GM10266 (cell line): ENCODE measurements around the gene PDILT.

Source experiments
- DNase-seq: peaks from one replicate; pipeline ENCODE4 v3.0.0; 2012; ENCODE audit errors: extremely low spot score
- TF ChIP-seq, protein P1 (sequence below): IDR thresholded peaks from 2 replicates; pipeline ENCODE4 v1.5.1; 2012; ENCODE audit warnings: mild to moderate bottlenecking, low read depth; ENCODE audit not compliant: control insufficient read depth, insufficient read depth; ENCODE audit errors: missing control alignments

Gene PDILT

DNA sequence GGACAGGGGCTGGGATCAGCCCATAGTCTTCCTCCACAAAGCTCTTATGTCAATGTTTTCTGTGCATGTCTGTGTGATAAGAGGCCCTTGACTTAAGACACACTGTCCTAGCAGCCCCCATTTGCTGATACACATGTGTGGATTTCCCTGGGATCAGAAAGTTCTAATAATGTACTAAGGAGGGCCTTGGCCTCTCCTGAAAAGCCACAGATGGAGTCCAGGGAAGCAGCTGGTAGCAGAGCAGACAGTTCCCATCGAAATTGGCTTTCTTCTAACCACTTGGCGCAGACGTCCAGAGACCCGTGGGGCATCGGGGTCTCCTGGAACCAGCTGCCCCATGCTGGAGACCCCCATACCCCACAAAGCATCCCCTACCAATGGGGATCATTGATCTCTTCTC lies 72.9 kb downstream of the PDILT start:
- DNase-seq: no peak
- TF ChIP-seq, protein P1, sequence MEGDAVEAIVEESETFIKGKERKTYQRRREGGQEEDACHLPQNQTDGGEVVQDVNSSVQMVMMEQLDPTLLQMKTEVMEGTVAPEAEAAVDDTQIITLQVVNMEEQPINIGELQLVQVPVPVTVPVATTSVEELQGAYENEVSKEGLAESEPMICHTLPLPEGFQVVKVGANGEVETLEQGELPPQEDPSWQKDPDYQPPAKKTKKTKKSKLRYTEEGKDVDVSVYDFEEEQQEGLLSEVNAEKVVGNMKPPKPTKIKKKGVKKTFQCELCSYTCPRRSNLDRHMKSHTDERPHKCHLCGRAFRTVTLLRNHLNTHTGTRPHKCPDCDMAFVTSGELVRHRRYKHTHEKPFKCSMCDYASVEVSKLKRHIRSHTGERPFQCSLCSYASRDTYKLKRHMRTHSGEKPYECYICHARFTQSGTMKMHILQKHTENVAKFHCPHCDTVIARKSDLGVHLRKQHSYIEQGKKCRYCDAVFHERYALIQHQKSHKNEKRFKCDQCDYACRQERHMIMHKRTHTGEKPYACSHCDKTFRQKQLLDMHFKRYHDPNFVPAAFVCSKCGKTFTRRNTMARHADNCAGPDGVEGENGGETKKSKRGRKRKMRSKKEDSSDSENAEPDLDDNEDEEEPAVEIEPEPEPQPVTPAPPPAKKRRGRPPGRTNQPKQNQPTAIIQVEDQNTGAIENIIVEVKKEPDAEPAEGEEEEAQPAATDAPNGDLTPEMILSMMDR: no peak

DNA sequence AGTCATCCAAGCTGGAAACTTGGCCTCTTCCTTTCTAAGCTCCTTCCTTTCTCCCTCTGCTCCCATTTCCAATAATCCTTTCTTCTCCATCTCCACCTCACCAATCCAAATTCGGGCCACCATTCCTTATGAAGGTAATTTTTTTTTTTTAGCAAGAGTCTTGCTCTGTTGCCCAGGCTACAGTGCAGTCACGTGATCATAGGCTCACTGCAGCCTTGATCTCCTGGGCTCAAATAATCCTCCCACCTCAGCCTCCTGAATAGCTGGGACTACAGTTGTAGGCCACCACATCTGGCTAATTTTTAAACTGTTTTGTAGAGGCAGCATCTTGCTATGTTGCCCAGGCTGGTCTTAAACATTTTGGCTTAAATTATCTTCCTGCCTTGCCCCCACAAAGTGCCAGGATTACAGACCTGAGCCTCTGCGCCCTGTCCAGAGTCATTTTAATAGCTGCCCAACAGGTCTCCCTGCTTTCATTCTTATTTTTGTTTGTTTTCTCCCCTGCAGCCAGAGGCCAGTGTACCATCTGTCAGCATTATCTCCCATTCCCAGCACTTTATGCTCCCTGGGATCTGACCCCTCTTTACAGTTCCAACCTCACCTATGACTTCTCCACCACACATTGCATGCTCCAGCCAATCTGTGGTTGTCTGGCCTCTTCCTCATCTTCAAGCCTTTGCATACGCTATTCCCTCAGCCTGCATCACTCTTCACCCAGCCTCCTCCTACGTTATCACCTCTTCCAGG lies 75.0 kb downstream of the PDILT start:
- no peak for DNase-seq
- TF ChIP-seq, protein P1: no peak

DNA sequence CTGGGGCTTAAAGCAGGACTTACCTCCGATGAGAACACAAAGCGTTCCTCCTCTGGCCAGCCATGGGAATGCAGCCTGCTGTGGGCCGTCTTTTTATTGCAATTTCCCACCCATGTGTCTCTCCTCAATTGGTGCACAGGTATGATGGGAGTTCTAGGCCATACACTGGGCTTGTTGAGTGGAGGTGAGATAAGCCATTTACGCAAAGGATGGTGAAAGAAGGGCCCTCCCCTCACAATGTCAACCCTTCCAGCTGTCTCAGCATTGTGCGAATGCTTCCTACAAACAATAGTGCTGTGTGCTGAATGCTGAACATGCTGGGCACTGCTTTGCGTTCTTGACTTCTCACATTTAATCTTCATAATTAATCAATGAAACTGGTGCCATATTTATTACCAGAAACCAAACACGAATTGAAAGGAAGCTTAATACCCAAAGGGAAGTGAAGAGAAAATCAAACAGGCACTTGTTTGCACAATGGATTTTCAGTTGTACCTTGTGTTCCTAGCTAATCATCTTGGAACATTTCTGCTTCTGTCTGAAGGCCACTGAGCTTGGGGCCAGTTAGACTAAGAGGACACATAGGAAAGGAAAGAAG lies 77.0 kb downstream of the PDILT start, which contains the start of gene GP2:
Gene GP2, minus strand, starts transcription at position 70 of the 598 bp plus-strand sequence. CDS start 1,082 bp downstream, outside the sequence.
- TF ChIP-seq, protein P1: no peak
- no peak for DNase-seq

DNA sequence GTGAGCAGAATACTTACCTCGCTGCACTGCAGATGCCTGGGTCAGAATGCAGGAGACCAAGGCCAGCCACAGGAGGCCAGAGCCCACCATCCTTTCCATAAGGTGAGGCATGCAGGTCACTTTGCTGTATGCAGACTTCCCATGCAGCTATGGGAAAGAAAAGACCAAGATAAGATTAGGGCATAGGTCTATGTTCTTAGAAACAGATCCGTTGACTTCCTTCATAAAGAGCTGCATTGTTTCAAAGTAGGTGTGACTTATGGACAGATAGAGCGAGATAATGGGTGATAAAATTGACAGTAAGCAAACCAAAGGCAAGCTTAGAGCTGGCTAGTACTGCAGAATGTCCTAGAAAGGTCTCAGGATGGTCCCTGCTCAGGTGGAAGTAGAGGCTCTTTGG lies 78.2 kb downstream of the PDILT start:
- TF ChIP-seq, protein P1: no peak
- DNase-seq: no peak

DNA sequence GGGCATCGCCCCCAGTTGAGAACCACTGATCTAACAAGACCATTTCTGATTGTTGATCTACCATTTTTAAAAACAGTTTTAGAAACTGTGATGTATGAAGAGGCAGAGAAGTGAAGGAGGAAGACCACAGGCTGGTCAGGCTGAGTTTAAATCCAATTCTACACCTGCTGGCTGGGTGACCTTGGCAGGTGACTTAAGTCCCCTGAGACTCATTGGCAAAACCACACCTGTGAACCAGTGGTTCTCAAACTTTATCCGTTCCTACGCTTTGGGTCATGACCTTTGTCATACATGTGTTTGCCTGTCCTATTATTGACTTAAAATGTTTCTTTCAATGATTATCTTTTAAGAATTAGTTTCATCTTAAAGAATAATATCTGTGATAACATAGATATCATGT lies 79.5 kb downstream of the PDILT start:
- TF ChIP-seq, protein P1: no peak
- DNase-seq: no peak

DNA sequence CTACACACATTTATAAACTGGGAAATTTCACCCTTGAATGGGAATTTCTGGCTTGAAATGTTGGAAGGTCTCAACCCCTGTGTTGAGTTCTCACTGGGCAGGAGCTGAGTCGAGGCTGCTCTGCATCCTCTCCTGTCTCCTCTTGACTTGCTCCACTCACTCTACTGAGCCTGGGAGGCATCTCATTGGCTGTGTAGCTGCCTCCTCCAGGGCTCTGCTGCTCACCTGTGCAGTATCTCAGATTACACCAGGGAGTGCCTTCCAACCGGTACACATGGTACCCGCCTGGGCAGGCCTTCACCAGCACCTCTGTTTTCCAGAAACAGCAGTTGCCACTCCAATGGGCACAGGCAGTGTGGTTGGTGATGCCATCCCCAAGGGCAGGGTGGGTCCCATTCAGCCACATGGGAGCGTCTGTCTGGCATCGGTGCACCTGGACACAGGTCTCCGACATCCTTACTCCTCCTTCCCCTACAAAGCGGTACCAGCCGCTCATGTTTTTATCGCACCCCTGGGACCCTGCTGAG lies 80.9 kb downstream of the PDILT start:
- TF ChIP-seq, protein P1: no peak
- DNase-seq: no peak

DNA sequence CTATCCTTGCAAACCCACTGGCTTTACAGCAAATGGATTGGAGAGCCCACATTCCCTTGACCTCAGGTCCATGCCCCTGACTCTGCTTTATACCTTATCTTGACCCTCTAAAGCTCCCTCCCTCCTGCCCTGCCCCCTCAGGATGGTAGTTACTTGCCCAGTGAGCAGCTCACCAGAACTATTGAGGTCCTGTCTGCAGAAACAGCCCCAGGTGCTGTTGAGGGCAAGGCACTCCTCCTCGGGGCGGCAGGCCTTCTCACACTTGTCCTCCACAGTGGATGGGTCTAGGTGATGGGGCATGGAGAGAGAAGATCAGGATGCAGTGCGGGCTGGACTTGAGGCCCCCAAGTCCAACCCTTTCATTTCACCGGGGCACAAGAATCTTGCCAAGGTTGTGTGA lies 81.8 kb downstream of the PDILT start:
- DNase-seq: no peak
- TF ChIP-seq, protein P1: no peak
